Muscle of back (tissue), 11 donors: Measurements from ENCODE around the gene CRABP2. TPM values are rescaled to one million over a fixed set of nuclear protein-coding genes. Genes with fewer than 3 reads are reported as not detected.

Source experiments
- DNase-seq, 3 donors: peaks; one replicate each; pipeline versions ENCODE4 v3.0.0 to v3.0.0-alpha.2; 2013
- polyA plus RNA-seq, 10 donors: library from polyadenylated mRNA; unstranded; fragments of 120-200 nt; gene quantifications; one replicate each; pipeline ENCODE4 v1.2.1, GENCODE V29; 2013; ENCODE audit not compliant: insufficient read length in 10 of 10

Gene CRABP2
- polyA plus RNA-seq, 10 donors: 191 to 363 (median 287) TPM

GRCh38 chr1:156657741-156658319 is 47.6 kb downstream of the CRABP2 start:
- peak in 1 of 3 donors; percentile 26 for DNase-seq

- peak in 2 of 3 donors; percentile 80 to 86 for DNase-seq
Measured at GRCh38 chr1:156656806-156657740, 48.3 kb downstream of the CRABP2 start.

GRCh38 chr1:156655904-156656516 is 49.4 kb downstream of the CRABP2 start:
- DNase-seq: no peak

GRCh38 chr1:156655151-156655903 is 50.1 kb downstream of the CRABP2 start:
- DNase-seq: no peak

GRCh38 chr1:156654700-156655099 is 50.7 kb downstream of the CRABP2 start:
- no peak for DNase-seq

GRCh38 chr1:156652992-156653355 is 52.4 kb downstream of the CRABP2 start:
- DNase-seq: no peak

- peak in 1 of 3 donors; percentile 74 for DNase-seq
Measured at GRCh38 chr1:156652131-156652991, 53.0 kb downstream of the CRABP2 start.

Other genes starting within 250 kb of the CRABP2 start
- 10 to 100 TPM; 37.3 to 66.8 (median 59.9) TPM for gene MEF2D, start 204.8 kb downstream of the CRABP2 start, polyA plus RNA-seq
- 10 to 100 TPM in 2 of 10 donors, 1 to 10 TPM in 8; 5.3 to 11.5 (median 7.3) TPM for gene IQGAP3, start 133.0 kb downstream of the CRABP2 start, polyA plus RNA-seq
- gene TTC24, start 125.9 kb downstream of the CRABP2 start, polyA plus RNA-seq: under 1 TPM in 8 of 10 donors, not detected in 2; 0.18 to 0.94 (median 0.40) TPM
- 10 to 100 TPM; 23.5 to 38.4 (median 28.9) TPM for gene NAXE, start 113.8 kb downstream of the CRABP2 start, polyA plus RNA-seq
- 10 to 100 TPM; 23.4 to 36.7 (median 29.4) TPM for gene GPATCH4, start 104.1 kb downstream of the CRABP2 start, polyA plus RNA-seq
- under 1 TPM in 8 of 10 donors, not detected in 2; 0.13 to 0.98 (median 0.27) TPM for gene HAPLN2, start 86.2 kb downstream of the CRABP2 start, polyA plus RNA-seq
- 1 to 10 TPM; 1.7 to 5.7 (median 2.1) TPM for gene BCAN, start 63.5 kb downstream of the CRABP2 start, polyA plus RNA-seq
- gene NES, start 28.2 kb downstream of the CRABP2 start, polyA plus RNA-seq: 1,000 to 10,000 TPM in 1 of 10 donors, 100 to 1,000 TPM in 9; 584 to 1,081 (median 826) TPM
- 10 to 100 TPM; 13.7 to 27.2 (median 18.3) TPM for gene METTL25B, start 22.9 kb upstream of the CRABP2 start, polyA plus RNA-seq
- 10 to 100 TPM; 20.9 to 28.4 (median 25.2) TPM for gene ISG20L2, start 23.2 kb upstream of the CRABP2 start, polyA plus RNA-seq
- 10 to 100 TPM; 58.4 to 72.1 (median 65.6) TPM for gene MRPL24, start 35.5 kb upstream of the CRABP2 start, polyA plus RNA-seq
- gene HDGF, start 46.1 kb upstream of the CRABP2 start, polyA plus RNA-seq: 100 to 1,000 TPM; 117 to 171 (median 142) TPM
- 10 to 100 TPM; 49.9 to 78.1 (median 64.9) TPM for gene PRCC, start 62.0 kb upstream of the CRABP2 start, polyA plus RNA-seq
- gene SH2D2A, start 111.3 kb upstream of the CRABP2 start, polyA plus RNA-seq: 1 to 10 TPM in 1 of 10 donors, under 1 TPM in 9; 0.24 to 1.8 (median 0.67) TPM
- gene INSRR, start 153.5 kb upstream of the CRABP2 start, polyA plus RNA-seq: under 1 TPM; 0.20 to 0.54 (median 0.33) TPM
- 1 to 10 TPM in 2 of 10 donors, under 1 TPM in 8; 0.17 to 1.1 (median 0.60) TPM for gene NTRK1, start 155.3 kb upstream of the CRABP2 start, polyA plus RNA-seq
- gene PEAR1, start 188.1 kb upstream of the CRABP2 start, polyA plus RNA-seq: 10 to 100 TPM; 18.1 to 30.3 (median 22.0) TPM
- gene LRRC71, start 215.0 kb upstream of the CRABP2 start, polyA plus RNA-seq: 1 to 10 TPM in 3 of 10 donors, under 1 TPM in 7; 0.22 to 1.2 (median 0.81) TPM